C4-2B (cell line): ENCODE results near the gene BICDL1.
"Not testable (repeated sequence)": the region's sequence is repeated elsewhere in the genome, so short reads cannot be mapped to it uniquely, and the experiment has no call there.

ENCODE experiments used
- H3K27ac ChIP-seq: fragments of 450-650 bp; 2 replicates; pipeline ENCODE4 v1.5.1; 2017
- CTCF ChIP-seq: fragments of 450-650 bp; conservative IDR thresholded peaks from 2 replicates; pipeline ENCODE4 v1.5.1; 2017; ENCODE audit warnings: mild to moderate bottlenecking
- ZFX ChIP-seq: fragments of 450-650 bp; IDR thresholded peaks from 2 replicates; pipeline ENCODE4 v1.6.1; 2017

BICDL1 gene

GRCh38 chr12:120006258-120006975 is 17.4 kb downstream of the BICDL1 start:
- H3K27ac ChIP-seq: no peak overlapping the region
- TF ChIP-seq CTCF: no peak

- TF ChIP-seq CTCF: no peak
- no peak for TF ChIP-seq ZFX
- H3K27ac ChIP-seq: no peak overlapping the region
These were observed 18.2 kb downstream of the BICDL1 start for GRCh38 chr12:120007272-120007671.

- H3K27ac ChIP-seq: no peak overlapping the region
- TF ChIP-seq CTCF (no peak), ZFX (no peak)
These were observed 21.7 kb downstream of the BICDL1 start for GRCh38 chr12:120010661-120011230.

- no peak overlapping the region for H3K27ac ChIP-seq
- no peak for TF ChIP-seq ZFX
- no peak for TF ChIP-seq CTCF
These were observed 23.1 kb downstream of the BICDL1 start for GRCh38 chr12:120012067-120012621.

- no peak overlapping the region for H3K27ac ChIP-seq
- no peak for TF ChIP-seq ZFX
These were observed 24.8 kb downstream of the BICDL1 start for GRCh38 chr12:120013659-120014380.

GRCh38 chr12:120014381-120014735 is 25.3 kb downstream of the BICDL1 start:
- H3K27ac ChIP-seq: not testable (repeated sequence)

- H3K27ac ChIP-seq: no peak overlapping the region
- no peak for TF ChIP-seq CTCF
- TF ChIP-seq ZFX: no peak
These were observed 26.3 kb downstream of the BICDL1 start for GRCh38 chr12:120015313-120015712.

- H3K27ac ChIP-seq: not testable (repeated sequence)
These were observed 27.2 kb downstream of the BICDL1 start for GRCh38 chr12:120016199-120016598.

- TF ChIP-seq ZFX: no peak
- no peak for TF ChIP-seq CTCF
These were observed 30.2 kb downstream of the BICDL1 start for GRCh38 chr12:120019197-120019596.

More at GRCh38 chr12:120019197-120019596, 30.2 kb downstream of the BICDL1 start:
- H3K27ac ChIP-seq: no peak overlapping the region
